Measurements from ENCODE around the gene NMNAT3.

NMNAT3 gene

DNA sequence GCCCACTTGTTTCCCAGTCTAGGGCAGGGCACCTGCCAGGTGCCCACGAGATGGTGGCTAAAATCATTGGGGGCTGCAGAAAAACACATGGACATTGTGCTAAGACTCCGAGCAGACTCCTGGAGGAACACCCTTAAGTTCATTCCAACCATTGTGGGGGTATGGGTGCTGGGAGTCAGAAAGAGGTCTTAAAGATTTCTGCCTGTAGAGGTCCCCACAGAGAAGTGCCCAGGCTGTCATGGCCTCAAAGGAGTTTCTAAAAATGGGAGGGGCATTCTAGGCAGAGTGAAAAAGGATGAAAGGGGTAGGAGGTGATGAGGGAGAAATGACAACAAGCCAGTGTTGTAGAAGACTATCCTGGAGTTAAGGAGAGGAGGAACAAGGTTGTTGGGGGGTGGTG is 155.4 kb downstream of the NMNAT3 start:
- no peak for TF ChIP-seq CTCF (IDR thresholded peaks at IDR 0.05)

GRCh38 chr3:139521816-139522215 is 156.0 kb downstream of the NMNAT3 start:
- TF ChIP-seq CTCF (IDR thresholded peaks at IDR 0.05): no peak

DNA sequence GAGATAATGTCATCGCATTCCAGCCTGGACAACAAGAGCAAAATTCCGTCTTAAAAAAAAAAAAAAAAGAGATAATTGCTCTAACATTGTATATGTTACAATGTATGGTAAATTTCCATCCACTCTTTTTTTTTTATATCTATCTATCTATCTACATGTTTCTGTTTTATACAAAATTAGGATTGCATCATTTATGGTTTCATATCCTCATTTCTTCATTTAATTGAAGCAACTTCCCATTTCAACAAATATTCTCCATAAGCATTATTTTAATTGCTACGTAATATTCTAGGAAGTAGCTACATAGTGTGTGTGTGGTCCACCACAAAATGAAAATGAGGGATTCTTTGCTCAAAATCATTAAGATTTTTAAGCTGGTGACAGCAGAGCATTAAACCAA is 156.6 kb downstream of the NMNAT3 start:
- TF ChIP-seq CTCF (IDR thresholded peaks at IDR 0.05): no peak

- peak; percentile 45; the same call in 1 of the 2 replicates for TF ChIP-seq CTCF (IDR thresholded peaks at IDR 0.05)
Measured at GRCh38 chr3:139519998-139520737, 157.6 kb downstream of the NMNAT3 start.

- TF ChIP-seq CTCF (IDR thresholded peaks at IDR 0.05): no peak
Measured at GRCh38 chr3:139518926-139519842, 158.6 kb downstream of the NMNAT3 start.

- no peak for TF ChIP-seq CTCF (IDR thresholded peaks at IDR 0.05)
Measured at GRCh38 chr3:139518306-139518705, 159.5 kb downstream of the NMNAT3 start.

GRCh38 chr3:139517321-139518065 is 160.3 kb downstream of the NMNAT3 start:
- no peak for TF ChIP-seq CTCF (IDR thresholded peaks at IDR 0.05)
